GM10266 (cell line): ENCODE results near the gene RPL3.
"Not testable (repeated sequence)": the region's sequence is repeated elsewhere in the genome, so short reads cannot be mapped to it uniquely, and the experiment has no call there.

Experiments
- DNase-seq: peaks from one replicate; pipeline ENCODE4 v3.0.0; 2012; ENCODE audit errors: extremely low spot score
- CTCF ChIP-seq: IDR thresholded peaks from 2 replicates; pipeline ENCODE4 v1.5.1; 2012; ENCODE audit warnings: mild to moderate bottlenecking, low read depth; ENCODE audit not compliant: control insufficient read depth, insufficient read depth; ENCODE audit errors: missing control alignments

The RPL3 gene

GRCh38 chr22:39359659-39360195 is 40.3 kb upstream of the RPL3 start:
- no peak for TF ChIP-seq CTCF
- no peak for DNase-seq

GRCh38 chr22:39358197-39358596 is 38.8 kb upstream of the RPL3 start:
- not testable (repeated sequence) for DNase-seq

GRCh38 chr22:39357110-39358108 is 38.0 kb upstream of the RPL3 start:
- not testable (repeated sequence) for DNase-seq

GRCh38 chr22:39356464-39356863 is 37.0 kb upstream of the RPL3 start:
- no peak for TF ChIP-seq CTCF

GRCh38 chr22:39355805-39356204 is 36.4 kb upstream of the RPL3 start:
- DNase-seq, result not testable (repeated sequence)

More at GRCh38 chr22:39356464-39356863, 37.0 kb upstream of the RPL3 start:
- no peak for DNase-seq

GRCh38 chr22:39355080-39355479 is 35.7 kb upstream of the RPL3 start:
- DNase-seq, result no peak
- no peak for TF ChIP-seq CTCF

- TF ChIP-seq CTCF, result no peak
- DNase-seq, result no peak
Measured at GRCh38 chr22:39353346-39353745, 33.9 kb upstream of the RPL3 start.

- DNase-seq, result no peak
- TF ChIP-seq CTCF, result no peak
Measured at GRCh38 chr22:39352306-39352891, 33.0 kb upstream of the RPL3 start.
